SW 1271 (cell line): ENCODE data around the gene RAPGEF5.

Source experiments
- DNase-seq, 2 experiments: peaks; one replicate each; lab custom pipeline; 2025; lab: John Stamatoyannopoulos, UW

Gene RAPGEF5

GRCh38 chr7:22302951-22303423 is 54.0 kb downstream of the RAPGEF5 start:
- DNase-seq, result no peak

- DNase-seq, result no peak
These were observed 54.8 kb downstream of the RAPGEF5 start for GRCh38 chr7:22302193-22302592.

- DNase-seq, result no peak
These were observed 55.2 kb downstream of the RAPGEF5 start for GRCh38 chr7:22301790-22302189.

- no peak for DNase-seq
These were observed 56.1 kb downstream of the RAPGEF5 start for GRCh38 chr7:22300839-22301238.

GRCh38 chr7:22296916-22297315 is 60.0 kb downstream of the RAPGEF5 start:
- DNase-seq, result no peak

- no peak for DNase-seq
These were observed 60.7 kb downstream of the RAPGEF5 start for GRCh38 chr7:22296265-22296566.

GRCh38 chr7:22295402-22296264 is 61.3 kb downstream of the RAPGEF5 start:
- DNase-seq, result no peak

- DNase-seq, result no peak
These were observed 64.4 kb downstream of the RAPGEF5 start for GRCh38 chr7:22292531-22292930.

GRCh38 chr7:22291977-22292376 is 65.0 kb downstream of the RAPGEF5 start:
- no peak for DNase-seq

- DNase-seq, result no peak
These were observed 68.8 kb downstream of the RAPGEF5 start for GRCh38 chr7:22288202-22288601.

GRCh38 chr7:22287412-22287811 is 69.5 kb downstream of the RAPGEF5 start:
- no peak for DNase-seq

GRCh38 chr7:22286436-22286835 is 70.5 kb downstream of the RAPGEF5 start:
- DNase-seq, result no peak

GRCh38 chr7:22281481-22281880 is 75.5 kb downstream of the RAPGEF5 start:
- DNase-seq, result no peak

GRCh38 chr7:22280031-22280430 is 76.9 kb downstream of the RAPGEF5 start:
- DNase-seq, result no peak

GRCh38 chr7:22278660-22279059 is 78.3 kb downstream of the RAPGEF5 start:
- no peak for DNase-seq

GRCh38 chr7:22277375-22277774 is 79.6 kb downstream of the RAPGEF5 start:
- DNase-seq, result no peak

- no peak for DNase-seq
These were observed 81.3 kb downstream of the RAPGEF5 start for GRCh38 chr7:22275661-22276060.

- DNase-seq, result no peak
These were observed 85.6 kb downstream of the RAPGEF5 start for GRCh38 chr7:22271311-22271710.

GRCh38 chr7:22270371-22270770 is 86.6 kb downstream of the RAPGEF5 start:
- DNase-seq, result no peak

GRCh38 chr7:22269963-22270362 is 87.0 kb downstream of the RAPGEF5 start:
- DNase-seq, result no peak

GRCh38 chr7:22268884-22269421 is 88.0 kb downstream of the RAPGEF5 start:
- no peak for DNase-seq

- DNase-seq, result no peak
These were observed 88.9 kb downstream of the RAPGEF5 start for GRCh38 chr7:22267930-22268615.

GRCh38 chr7:22262538-22262937 is 94.4 kb downstream of the RAPGEF5 start:
- DNase-seq, result no peak
